Skeletal muscle tissue (tissue), 4 donors: ENCODE results near the gene MICAL3. TPM values are rescaled to one million over a fixed set of nuclear protein-coding genes. Genes with fewer than 3 reads are reported as not detected.

Source experiments
- H3K27ac ChIP-seq: one replicate; pipeline ENCODE4 v1.7.0; 2013; ENCODE audit warnings: mild to moderate bottlenecking, low read depth, low read length, inconsistent platforms
- H3K27me3 ChIP-seq, 3 donors: one replicate each; pipeline ENCODE4 v1.7.0; 2013; ENCODE audit warnings: low read length in 3 of 3; ENCODE audit not compliant: control insufficient read depth in 3 of 3, insufficient read depth in 3 of 3
- H3K36me3 ChIP-seq, 3 donors: one replicate each; pipeline ENCODE4 v1.7.0; 2013; ENCODE audit warnings: low read length in 3 of 3; ENCODE audit not compliant: control insufficient read depth in 3 of 3, insufficient read depth in 3 of 3
- H3K4me1 ChIP-seq, 3 donors: one replicate each; pipeline ENCODE4 v1.7.0; 2013; ENCODE audit warnings: low read length in 3 of 3, mild to moderate bottlenecking in 3 of 3; ENCODE audit not compliant: control insufficient read depth in 3 of 3, insufficient read depth in 3 of 3
- H3K4me3 ChIP-seq, 3 donors: one replicate each; pipeline ENCODE4 v1.7.0; 2013; ENCODE audit warnings: low read length in 3 of 3
- H3K9ac ChIP-seq, 3 donors: one replicate each; pipeline ENCODE4 v1.7.0; 2013; ENCODE audit warnings: low read length in 3 of 3, mild to moderate bottlenecking in 3 of 3, moderate library complexity in 2 of 3, low read depth in 1 of 3
- H3K9me3 ChIP-seq, 3 donors: one replicate each; pipeline ENCODE4 v1.7.0; 2013; ENCODE audit warnings: low read length in 3 of 3; ENCODE audit not compliant: control insufficient read depth in 3 of 3
- total RNA-seq: library from RNA; depleted of rRNA; stranded (reverse); fragments of >200 nt; gene quantifications from one replicate; pipeline ENCODE4 v1.2.3, GENCODE V29; 2014
- donor health status: Osteomylitis.

The MICAL3 gene
- total RNA-seq, 1 donor from 2014 or later: 20.9 TPM

DNA sequence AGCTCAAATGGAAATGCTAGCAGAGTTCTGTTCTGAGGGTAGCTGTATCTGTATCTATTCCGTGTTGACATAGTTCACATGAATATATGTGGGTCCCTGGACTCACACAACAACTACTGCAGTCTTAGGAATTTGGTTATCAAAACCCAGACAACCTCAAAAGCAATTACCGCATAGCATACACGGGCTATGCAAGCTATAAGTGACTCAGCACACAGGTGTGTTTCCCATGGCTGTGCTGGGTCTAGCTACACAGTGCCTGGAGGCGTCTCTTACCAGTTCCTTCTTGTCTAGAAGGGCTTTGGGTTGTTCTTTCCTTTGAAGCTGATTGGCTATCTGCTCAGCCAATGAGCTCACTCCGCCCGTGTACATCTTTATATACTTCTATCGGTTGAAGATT is 151.9 kb downstream of the MICAL3 start:
- no peak overlapping the region for H3K27ac ChIP-seq
- no peak overlapping the region for H3K4me3 ChIP-seq
- H3K27me3 ChIP-seq: no peaks in the 10 kb centered on the region
- H3K36me3 ChIP-seq: peaks cover 60 to 67% (median 63%) of the 10 kb centered on the region in 3 donors
- no peak overlapping the region for H3K9ac ChIP-seq
- H3K4me1 ChIP-seq: peaks cover 0 to 24% (median 15%) of the 10 kb centered on the region in 3 donors
- no peaks in the 10 kb centered on the region for H3K9me3 ChIP-seq

DNA sequence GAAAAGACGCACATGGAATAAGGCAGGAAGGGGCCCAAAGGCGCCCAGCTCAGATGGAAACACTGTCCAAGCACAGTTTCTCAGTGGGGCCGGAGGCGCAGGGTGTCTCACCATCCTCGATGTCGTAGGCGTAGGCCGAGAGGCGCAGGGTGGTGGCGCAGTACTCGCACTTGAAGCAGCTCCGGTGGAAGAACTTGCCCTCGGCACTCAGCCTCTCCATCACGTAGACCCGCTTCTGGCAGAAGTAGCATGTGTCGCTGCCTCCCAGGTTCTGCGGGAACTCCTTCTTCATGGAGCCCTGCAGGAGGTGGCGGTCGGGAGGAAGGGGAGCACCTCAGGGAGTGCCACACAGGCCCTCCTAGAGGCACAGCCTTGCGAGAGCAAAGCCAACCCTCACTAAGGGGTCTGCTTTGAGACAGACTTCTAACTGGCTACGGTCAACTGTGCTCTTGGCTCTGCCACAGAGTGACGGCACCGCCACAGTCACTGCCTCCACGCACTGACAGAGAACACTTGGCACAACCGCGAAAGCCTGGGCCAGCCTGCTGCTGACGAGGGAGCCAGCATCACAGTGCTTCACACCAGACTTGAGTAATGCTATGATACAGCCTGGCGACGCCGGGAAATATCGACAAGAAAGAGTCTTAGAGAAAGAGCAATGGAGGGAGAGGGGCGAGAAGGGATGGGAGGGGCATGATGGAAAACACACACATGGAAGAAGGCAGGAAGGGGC is 152.5 kb downstream of the MICAL3 start:
- peaks cover 0 to 28% (median 20%) of the 10 kb centered on the region in 3 donors for H3K4me1 ChIP-seq
- peaks cover 60 to 72% (median 63%) of the 10 kb centered on the region in 3 donors for H3K36me3 ChIP-seq
- H3K27ac ChIP-seq: no peak overlapping the region
- H3K9me3 ChIP-seq: no peaks in the 10 kb centered on the region
- H3K27me3 ChIP-seq: no peaks in the 10 kb centered on the region
- no peak overlapping the region for H3K4me3 ChIP-seq
- peak overlapping the region in 1 of 3 donors; percentile 28 for H3K9ac ChIP-seq

DNA sequence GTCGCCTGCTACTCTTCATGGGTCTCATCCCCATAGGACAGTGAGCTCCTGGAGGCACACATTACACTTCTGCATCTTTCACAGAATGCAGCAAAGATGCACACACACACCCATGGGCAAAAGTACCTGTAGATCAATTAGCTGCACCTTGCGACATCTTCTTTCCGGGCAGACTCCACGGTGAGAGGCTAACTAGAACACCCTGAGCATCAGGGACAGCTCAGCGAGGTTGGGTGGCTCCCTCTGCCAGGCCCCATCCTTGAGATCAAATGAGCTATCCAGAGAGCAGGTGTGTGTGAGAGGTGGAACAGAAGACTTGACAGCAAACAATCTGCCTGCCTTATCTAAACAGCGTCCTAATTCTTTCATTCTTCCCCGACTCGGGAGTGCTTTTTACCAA is 154.0 kb downstream of the MICAL3 start:
- Histone ChIP-seq H3K27ac (no peak overlapping the region), H3K27me3 (no peaks in the 10 kb centered on the region), H3K4me3 (no peak overlapping the region), H3K4me1 (peaks cover 0 to 28% (median 20%) of the 10 kb centered on the region in 3 donors), H3K9me3 (no peaks in the 10 kb centered on the region), H3K36me3 (peaks cover 64 to 76% (median 64%) of the 10 kb centered on the region in 3 donors), H3K9ac (no peak overlapping the region)

DNA sequence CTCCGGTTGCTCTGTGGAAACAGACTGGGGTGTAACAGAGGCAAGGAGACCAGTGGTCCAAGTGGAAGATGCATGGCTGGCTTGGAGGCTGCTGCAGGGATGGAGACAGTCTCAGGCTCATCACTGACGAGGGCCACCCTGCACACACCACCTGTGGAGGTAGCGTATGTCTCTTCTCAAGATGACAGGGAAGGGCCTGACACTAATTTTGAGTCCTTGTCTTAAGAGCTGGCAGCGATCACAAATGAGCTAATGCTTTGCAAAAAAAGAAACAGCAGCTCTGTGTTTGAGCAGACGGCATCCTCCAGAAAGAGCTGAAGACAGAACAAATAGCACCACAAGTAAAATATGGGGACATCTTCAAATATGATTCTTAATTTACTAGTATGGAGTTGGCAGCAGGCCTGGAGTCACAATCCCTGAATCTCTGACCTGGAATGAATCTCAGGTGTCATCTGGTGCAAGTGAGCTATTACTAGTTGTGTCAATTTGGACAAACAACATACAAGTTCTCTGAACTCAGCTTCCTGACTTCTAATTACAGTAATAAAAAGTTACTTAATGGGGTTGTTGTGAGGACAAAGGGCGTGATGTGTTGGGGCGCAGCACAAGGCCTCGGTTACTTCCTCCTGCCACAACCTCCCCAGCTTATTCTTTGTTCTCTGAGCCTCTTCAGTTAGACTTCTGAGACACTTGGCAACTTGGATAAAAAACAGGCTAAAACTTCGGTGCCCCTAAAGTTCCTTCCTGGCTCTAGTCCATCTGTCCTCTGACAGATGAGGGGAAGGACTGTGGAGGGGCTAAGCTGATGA is 154.9 kb downstream of the MICAL3 start:
- Histone ChIP-seq H3K4me1 (peaks cover 0 to 28% (median 20%) of the 10 kb centered on the region in 3 donors), H3K27me3 (no peaks in the 10 kb centered on the region), H3K36me3 (peaks cover 62 to 74% (median 65%) of the 10 kb centered on the region in 3 donors), H3K9ac (no peak overlapping the region), H3K27ac (no peak overlapping the region), H3K9me3 (no peaks in the 10 kb centered on the region), H3K4me3 (no peak overlapping the region)

DNA sequence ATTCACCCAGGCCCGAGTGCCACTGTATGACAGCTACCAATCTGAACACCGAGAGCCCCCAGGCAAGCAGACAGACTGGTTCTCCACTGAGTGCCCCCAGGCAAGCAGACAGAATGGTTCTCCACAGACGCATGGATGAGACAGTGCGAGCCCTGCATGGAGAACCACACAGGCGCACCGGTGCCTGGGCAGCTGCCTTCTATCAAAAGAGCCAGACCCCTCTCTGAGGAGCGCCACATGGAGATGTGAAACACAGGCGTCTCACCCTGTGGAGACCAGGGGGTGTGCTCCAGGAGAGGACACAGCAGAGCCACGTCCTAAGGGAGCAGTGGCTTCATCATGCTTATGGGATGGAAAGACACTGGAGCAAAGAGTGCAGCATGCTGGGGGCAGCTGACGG is 155.6 kb downstream of the MICAL3 start:
- Histone ChIP-seq H3K36me3 (peaks cover 64 to 78% (median 65%) of the 10 kb centered on the region in 3 donors), H3K4me1 (peaks cover 0 to 28% (median 20%) of the 10 kb centered on the region in 3 donors), H3K27ac (no peak overlapping the region), H3K9ac (no peak overlapping the region), H3K27me3 (no peaks in the 10 kb centered on the region), H3K9me3 (no peaks in the 10 kb centered on the region), H3K4me3 (no peak overlapping the region)

DNA sequence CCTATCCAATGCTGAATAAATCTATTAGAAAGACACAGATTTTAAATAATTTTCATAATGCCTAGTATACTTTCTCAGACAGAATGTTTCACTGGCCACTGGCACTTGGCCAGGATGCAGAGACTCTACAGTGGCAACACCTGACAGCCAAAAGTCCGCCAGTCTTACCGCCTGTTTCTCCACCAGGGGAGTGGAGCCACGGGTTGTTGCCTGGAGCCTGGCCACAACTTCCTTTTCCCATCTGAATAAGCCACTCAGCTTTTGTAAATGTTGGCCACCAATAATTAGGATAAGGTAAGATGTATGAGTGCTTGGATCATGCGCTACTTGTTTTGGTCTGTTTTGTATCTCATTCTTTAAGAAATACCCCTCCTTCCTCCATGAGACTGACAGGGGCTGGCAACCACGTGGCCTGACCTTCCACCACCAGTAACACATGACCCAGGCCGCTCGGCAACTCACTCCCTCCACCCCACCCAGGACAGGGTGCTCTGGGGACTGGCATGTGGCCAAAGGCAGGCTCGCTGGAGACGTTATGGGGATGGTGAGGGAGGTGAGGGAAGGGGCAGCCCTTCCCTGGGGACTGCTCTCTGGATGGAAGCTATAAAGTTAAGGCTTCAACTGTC is 157.1 kb downstream of the MICAL3 start:
- Histone ChIP-seq H3K4me1 (peaks cover 0 to 26% (median 20%) of the 10 kb centered on the region in 3 donors), H3K9ac (no peak overlapping the region), H3K36me3 (peaks cover 55 to 69% (median 62%) of the 10 kb centered on the region in 3 donors), H3K27me3 (no peaks in the 10 kb centered on the region), H3K4me3 (no peak overlapping the region), H3K27ac (peak overlapping the region; percentile 27), H3K9me3 (no peaks in the 10 kb centered on the region)

DNA sequence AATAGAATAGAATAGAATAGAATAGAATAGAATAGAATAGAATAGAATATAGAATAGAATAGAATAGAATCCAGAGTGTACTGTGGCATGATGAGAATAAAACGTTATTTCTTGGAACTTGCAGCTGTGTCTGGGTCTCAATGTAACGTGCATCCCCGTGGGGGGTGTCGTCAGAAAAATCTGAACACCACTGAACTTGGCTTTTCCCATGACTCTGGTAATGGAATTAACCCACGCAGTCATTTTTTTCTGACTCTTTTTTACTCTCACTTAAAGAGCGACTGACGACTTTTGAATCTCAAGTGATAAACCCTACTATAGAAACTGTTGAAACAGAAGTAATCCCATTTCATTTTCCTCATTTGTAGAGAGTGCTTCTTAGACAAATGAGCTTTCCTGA is 157.7 kb downstream of the MICAL3 start:
- H3K4me3 ChIP-seq: no peak overlapping the region
- no peak overlapping the region for H3K9ac ChIP-seq
- peaks cover 0 to 24% (median 20%) of the 10 kb centered on the region in 3 donors for H3K4me1 ChIP-seq
- H3K36me3 ChIP-seq: peaks cover 51 to 63% (median 55%) of the 10 kb centered on the region in 3 donors
- H3K27ac ChIP-seq: no peak overlapping the region
- H3K9me3 ChIP-seq: no peaks in the 10 kb centered on the region
- H3K27me3 ChIP-seq: no peaks in the 10 kb centered on the region

DNA sequence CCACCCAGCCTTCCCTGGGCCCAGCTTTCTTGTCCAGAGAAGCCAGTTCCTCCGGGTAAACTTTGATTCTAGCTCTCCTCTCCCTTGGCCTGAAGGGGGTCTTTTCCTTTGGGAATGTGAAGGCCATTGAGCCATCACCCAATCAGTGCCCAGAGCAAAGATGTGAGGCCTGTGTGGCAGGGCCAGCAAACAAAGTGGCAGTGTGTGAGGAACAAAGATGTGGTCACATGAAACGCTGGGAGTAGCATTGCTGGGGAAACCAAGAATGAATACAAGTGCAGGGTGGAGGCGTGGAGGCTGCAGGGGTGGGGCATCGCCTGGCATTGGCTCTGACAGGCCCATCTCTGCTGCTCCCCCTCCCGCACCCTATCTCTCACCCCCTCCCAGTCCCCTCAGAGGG is 158.2 kb downstream of the MICAL3 start:
- Histone ChIP-seq H3K36me3 (peaks cover 46 to 59% (median 50%) of the 10 kb centered on the region in 3 donors), H3K27me3 (no peaks in the 10 kb centered on the region), H3K4me3 (no peak overlapping the region), H3K4me1 (peaks cover 0 to 24% (median 20%) of the 10 kb centered on the region in 3 donors), H3K9me3 (no peaks in the 10 kb centered on the region), H3K27ac (no peak overlapping the region), H3K9ac (no peak overlapping the region)

DNA sequence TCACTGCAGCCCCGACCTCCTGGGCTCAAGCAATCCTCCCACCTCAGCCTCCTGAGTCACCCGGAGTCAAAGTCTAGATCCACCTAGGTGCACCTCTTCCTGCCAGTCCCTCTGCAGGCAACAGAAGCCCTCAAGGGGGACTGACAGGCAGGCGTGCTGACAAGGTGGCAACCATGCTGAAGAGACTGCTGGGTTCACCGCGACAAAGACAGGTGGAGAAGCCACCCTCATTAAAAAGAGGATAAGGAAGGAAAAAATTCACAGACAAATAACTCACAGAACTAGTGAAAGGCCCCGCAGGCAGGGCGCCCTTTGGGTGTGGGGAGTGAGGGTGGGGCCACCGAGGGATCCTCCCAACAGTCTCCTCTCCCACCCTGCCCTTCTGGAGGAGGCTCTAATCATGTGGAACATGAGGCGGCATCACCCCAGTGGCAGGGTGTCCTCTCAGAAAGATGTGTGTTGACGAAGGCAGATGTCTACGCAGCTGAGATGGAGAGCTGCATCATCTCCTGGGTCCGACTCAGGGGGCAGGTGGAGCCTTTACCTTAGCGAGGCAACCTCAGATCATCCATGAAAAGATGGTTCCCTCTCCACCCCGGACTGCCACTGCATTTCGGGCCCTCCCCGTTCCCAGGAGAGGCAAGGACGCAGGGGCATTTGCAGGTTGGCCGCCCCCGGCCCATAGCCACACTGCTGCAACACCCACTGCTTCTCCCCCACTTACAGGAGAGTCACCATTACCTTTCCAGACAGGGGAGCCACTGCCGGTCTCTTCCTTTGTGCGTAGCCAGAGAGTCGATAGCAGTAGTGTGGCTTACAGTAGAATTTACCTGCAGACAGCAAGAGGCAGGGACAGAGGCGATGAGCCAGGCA is 158.9 kb downstream of the MICAL3 start:
- no peak overlapping the region for H3K27ac ChIP-seq
- no peaks in the 10 kb centered on the region for H3K27me3 ChIP-seq
- H3K4me3 ChIP-seq: no peak overlapping the region
- no peaks in the 10 kb centered on the region for H3K9me3 ChIP-seq
- peaks cover 42 to 55% (median 43%) of the 10 kb centered on the region in 3 donors for H3K36me3 ChIP-seq
- H3K9ac ChIP-seq: no peak overlapping the region
- H3K4me1 ChIP-seq: peaks cover under 1 to 26% (median 22%) of the 10 kb centered on the region in 3 donors
